T-helper 1 cell treated with Interleukin-12 subunit alpha and Interleukin-12 subunit beta and Interleukin-4 antibody, amounts not matched to agents 30 μg/mL and 1 μg/mL, for 36 hours (primary cell): ENCODE measurements around the gene SEC24C.

Experiments
- H3K27ac Mint-ChIP-seq: one replicate; pipeline ENCODE4 v1.8.0; 2021; ENCODE audit warnings: mild to moderate bottlenecking, mixed read lengths
- H3K27me3 Mint-ChIP-seq: one replicate; pipeline ENCODE4 v1.8.0; 2021; ENCODE audit warnings: low read depth, mixed read lengths
- H3K36me3 Mint-ChIP-seq: one replicate; pipeline ENCODE4 v1.8.0; 2021; ENCODE audit warnings: low read depth, mixed read lengths
- H3K4me1 Mint-ChIP-seq: one replicate; pipeline ENCODE4 v1.8.0; 2021; ENCODE audit warnings: low read depth, mixed read lengths
- H3K4me3 Mint-ChIP-seq: one replicate; pipeline ENCODE4 v1.8.0; 2021; ENCODE audit warnings: mild to moderate bottlenecking, moderate library complexity, mixed read lengths
- H3K9me3 Mint-ChIP-seq: one replicate; pipeline ENCODE4 v1.8.0; 2021; ENCODE audit warnings: mixed read lengths

Gene SEC24C

DNA sequence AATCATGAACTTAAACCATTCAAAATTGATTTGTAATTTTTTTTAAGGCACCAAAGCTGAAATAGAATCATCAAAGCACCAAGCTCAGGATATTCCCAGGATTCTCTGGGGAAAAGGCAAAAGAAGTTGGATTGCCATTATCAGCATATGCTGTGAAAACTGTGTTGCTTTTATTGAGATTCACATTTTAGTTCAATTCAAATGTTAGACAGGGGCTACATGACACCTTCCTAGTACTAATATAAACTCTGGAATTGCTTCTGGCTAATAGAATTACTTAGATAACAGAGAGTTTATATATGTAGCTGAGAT lies 71.5 kb downstream of the SEC24C start:
- H3K4me1 Mint-ChIP-seq = peaks cover 3% of the 10 kb centered on the region
- no peak overlapping the region for H3K27ac Mint-ChIP-seq
- no peaks in the 10 kb centered on the region for H3K27me3 Mint-ChIP-seq
- no peaks in the 10 kb centered on the region for H3K9me3 Mint-ChIP-seq
- H3K36me3 Mint-ChIP-seq = peaks cover 29% of the 10 kb centered on the region
- no peak overlapping the region for H3K4me3 Mint-ChIP-seq

GRCh38 chr10:73816917-73817729 lies 73.0 kb downstream of the SEC24C start:
- H3K36me3 Mint-ChIP-seq = peaks cover 32% of the 10 kb centered on the region

DNA sequence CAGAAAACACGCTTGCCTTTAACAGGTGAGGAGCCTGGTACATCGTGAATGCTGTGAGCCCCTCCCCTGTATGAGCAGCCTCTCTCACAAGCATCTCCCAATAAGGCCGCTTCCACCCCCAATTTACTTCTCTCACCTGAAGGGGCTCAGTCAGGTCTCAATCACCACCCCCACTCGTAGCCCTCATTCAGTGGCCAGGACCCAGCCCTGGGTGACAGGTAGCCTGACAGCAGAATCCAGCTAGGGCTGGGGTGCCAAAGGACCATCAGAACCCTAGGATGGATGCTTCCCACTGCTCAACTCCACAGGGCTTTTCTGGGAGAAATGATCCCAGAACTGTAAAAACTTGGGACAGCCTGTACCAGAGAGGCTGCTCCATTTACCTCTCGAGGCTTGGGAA lies 73.7 kb downstream of the SEC24C start:
- H3K27ac Mint-ChIP-seq = no peak overlapping the region
- H3K27me3 Mint-ChIP-seq = no peaks in the 10 kb centered on the region
- no peaks in the 10 kb centered on the region for H3K9me3 Mint-ChIP-seq
- H3K36me3 Mint-ChIP-seq = peaks cover 35% of the 10 kb centered on the region
- H3K4me3 Mint-ChIP-seq = no peak overlapping the region
- H3K4me1 Mint-ChIP-seq = peaks cover 3% of the 10 kb centered on the region

More at GRCh38 chr10:73816917-73817729, 73.0 kb downstream of the SEC24C start:
- Mint-ChIP-seq H3K4me3 (no peak overlapping the region), H3K9me3 (no peaks in the 10 kb centered on the region), H3K4me1 (peaks cover 3% of the 10 kb centered on the region), H3K27ac (no peak overlapping the region), H3K27me3 (no peaks in the 10 kb centered on the region)

- Mint-ChIP-seq H3K27ac (no peak overlapping the region), H3K36me3 (peaks cover 29% of the 10 kb centered on the region), H3K4me1 (peaks cover 3% of the 10 kb centered on the region), H3K9me3 (no peaks in the 10 kb centered on the region), H3K4me3 (no peak overlapping the region), H3K27me3 (no peaks in the 10 kb centered on the region)
Observed at GRCh38 chr10:73818402-73818801, 74.2 kb downstream of the SEC24C start.

DNA sequence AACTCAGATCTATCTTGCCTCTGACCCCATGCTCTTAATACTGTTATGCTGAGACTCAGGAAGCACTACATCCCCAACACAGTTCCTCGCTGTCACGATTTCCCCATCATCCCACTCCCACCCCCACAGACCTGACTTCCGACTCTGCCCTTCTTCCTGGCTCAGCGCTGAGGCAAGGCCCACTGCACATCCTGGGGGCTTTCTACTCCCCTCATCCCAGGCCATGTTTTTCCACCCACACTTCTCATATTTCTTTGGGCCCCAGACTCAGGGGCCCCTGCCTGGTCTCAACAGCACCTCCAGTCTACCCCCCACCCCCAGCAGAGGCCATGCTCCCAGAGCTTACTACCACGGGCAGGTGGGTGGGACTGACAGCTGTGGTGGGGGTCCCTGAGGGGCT lies 74.9 kb downstream of the SEC24C start:
- no peak overlapping the region for H3K27ac Mint-ChIP-seq
- no peaks in the 10 kb centered on the region for H3K27me3 Mint-ChIP-seq
- H3K4me3 Mint-ChIP-seq = no peak overlapping the region
- H3K4me1 Mint-ChIP-seq = peaks cover 3% of the 10 kb centered on the region
- H3K9me3 Mint-ChIP-seq = no peaks in the 10 kb centered on the region
- peaks cover 24% of the 10 kb centered on the region for H3K36me3 Mint-ChIP-seq

GRCh38 chr10:73819513-73820093 lies 75.4 kb downstream of the SEC24C start:
- Mint-ChIP-seq H3K4me1 (peaks cover 3% of the 10 kb centered on the region), H3K9me3 (no peaks in the 10 kb centered on the region), H3K36me3 (peaks cover 24% of the 10 kb centered on the region), H3K4me3 (no peak overlapping the region), H3K27me3 (no peaks in the 10 kb centered on the region), H3K27ac (no peak overlapping the region)
